ENCODE data around the gene OR7A5.
A peak's percentile ranks its signal among the peaks of the same experiment; 100 is the strongest.
"Not testable (repeated sequence)": the region's sequence is repeated elsewhere in the genome, so short reads cannot be mapped to it uniquely, and the experiment has no call there.

The OR7A5 gene

DNA sequence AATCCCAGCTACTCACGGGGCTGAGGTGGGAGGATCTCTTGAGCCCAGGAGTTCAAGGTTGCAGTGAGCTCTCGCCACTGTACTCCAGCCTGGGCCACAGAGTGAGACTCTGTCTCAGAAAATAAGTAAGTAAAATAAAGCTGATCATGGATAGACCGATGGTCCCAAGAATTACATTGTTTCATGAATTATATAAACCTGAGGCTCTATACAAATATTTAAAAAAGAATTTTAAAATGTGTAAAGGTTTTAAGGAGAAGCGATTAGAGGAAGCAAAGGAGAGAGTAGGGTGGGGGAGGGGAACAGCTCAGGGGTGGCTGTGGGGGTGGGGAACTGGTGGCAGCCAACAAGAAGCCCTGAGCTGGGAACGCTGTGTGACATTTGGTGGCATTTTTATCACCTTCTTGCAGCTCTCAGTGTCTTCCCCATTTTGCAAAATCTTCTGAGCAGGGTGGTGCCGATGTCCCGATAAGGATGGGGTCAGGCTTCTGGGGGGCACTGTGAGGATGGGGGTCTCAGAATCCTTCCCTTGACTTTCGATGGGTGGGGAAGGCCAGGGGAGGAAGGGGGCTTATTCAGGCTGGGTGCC lies 51.5 kb downstream of the OR7A5 start:
- DNase-seq: peak; percentile 11

GRCh38 chr19:14782626-14783409 lies 52.2 kb downstream of the OR7A5 start:
- DNase-seq: peak; percentile 14

DNA sequence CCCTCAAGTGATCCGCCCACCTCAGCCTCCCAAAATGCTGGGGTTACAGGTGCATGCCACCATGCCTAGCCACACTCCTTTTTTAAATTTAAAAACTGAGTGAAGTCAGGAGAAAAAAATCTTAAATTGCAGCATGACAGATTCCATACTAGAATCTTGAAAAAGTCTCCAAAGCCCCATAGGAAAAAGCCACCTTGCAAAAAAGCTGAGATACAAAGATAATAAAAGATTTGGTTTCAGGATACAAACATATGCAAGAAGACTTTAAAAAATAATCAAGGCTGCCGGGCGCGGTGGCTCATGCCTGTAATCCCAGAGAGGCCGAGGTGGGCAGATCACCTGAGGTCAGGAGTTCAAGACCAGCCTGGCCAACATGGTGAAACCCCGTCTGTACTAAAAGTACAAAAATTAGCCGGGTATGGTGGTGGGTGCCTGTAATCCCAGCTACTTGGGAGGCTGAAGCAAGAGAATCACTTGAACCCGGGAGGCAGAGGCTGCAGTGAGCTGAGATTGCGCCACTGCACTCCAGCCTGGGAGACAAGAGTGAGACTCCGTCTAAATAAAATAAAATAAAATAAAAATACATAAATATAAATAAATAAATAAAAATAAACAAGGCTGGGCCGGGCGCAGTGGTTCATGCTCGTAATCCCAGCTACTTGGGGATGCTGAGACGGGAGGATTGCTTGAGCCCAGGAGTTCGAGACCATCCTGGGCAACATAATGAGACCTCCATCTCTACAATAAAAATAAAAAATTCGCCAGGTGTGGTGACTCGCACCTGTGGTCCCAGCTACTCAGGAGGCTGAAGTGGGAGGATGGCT lies 53.1 kb downstream of the OR7A5 start:
- peak; percentile 2 for DNase-seq

GRCh38 chr19:14780622-14781225 lies 54.3 kb downstream of the OR7A5 start:
- peak; percentile 14 for DNase-seq

GRCh38 chr19:14779151-14779550 lies 55.8 kb downstream of the OR7A5 start:
- DNase-seq: no peak

GRCh38 chr19:14778110-14778845 lies 56.7 kb downstream of the OR7A5 start, which contains the start of gene ADGRE2:
TSS of gene ADGRE2 (minus strand) at chr19:14778560. CDS start at chr19:14776756, 1,804 bp downstream.
- not testable (repeated sequence) for DNase-seq

GRCh38 chr19:14777645-14778044 lies 57.3 kb downstream of the OR7A5 start:
- DNase-seq: not testable (repeated sequence)

Data from stimulated activated CD8-positive, alpha-beta memory T cell treated with anti-CD3 and anti-CD28 coated beads, Interleukin-4, amount 100 ng/mL, for 48 hours (primary cell).